ENCODE measurements around the gene PAQR4. TPM values are rescaled to one million over a fixed set of nuclear protein-coding genes. Genes with fewer than 3 reads are reported as not detected.

Gene PAQR4
- total RNA-seq, 1 experiment from 2014 or later = 30.7 TPM

DNA sequence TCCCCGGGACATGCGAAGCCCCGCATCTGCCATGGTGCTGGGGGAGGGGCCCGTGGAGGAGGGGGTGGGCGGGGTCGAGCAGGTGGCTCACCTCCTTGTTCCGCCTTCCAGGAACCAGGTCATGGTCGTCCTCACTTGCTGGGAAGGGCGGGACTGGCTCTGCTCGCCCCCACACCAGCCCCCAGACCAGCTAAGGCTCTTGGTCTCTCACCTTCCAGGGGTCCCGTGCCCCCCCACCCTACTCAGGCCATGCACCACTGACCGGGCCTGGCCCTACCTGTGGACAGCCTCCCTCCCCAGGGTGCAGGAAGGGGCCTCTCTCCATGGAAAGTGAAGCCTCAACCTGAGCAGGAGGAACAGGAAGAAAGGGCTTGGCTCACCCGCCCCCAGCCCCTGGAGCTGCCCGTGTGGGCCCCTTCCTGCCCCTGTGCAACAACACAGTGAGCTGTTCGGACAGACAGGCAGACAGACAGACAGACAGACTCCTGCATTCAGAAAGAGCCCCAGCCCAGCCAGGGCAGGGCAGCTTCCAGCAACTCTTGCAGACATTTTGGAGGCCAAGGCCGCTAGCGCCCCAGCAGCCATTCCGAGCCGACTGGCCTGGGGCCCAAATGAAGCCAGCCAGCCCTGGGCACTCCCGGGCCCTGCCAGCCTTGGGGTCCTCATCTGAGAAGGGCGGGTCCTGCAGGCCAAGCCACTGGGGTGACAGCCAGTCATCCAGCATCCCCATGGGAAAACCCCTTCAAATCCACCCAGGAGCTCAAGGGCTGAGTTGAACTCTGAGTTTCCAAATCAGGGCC, 13.2 kb upstream of the PAQR4 start:
- no peak overlapping the region for H2AFZ ChIP-seq (ENCODE audit: low read length)
- H3K27ac ChIP-seq (ENCODE audit: low read length) = no peak overlapping the region
- H4K20me1 ChIP-seq (ENCODE audit: insufficient read depth, low read depth, low read length) = no peaks in the 10 kb centered on the region
- no peaks in the 10 kb centered on the region for H3K27me3 ChIP-seq (ENCODE audit: low read length)
- no peak overlapping the region for H3K9ac ChIP-seq (ENCODE audit: low read length)
- H3K36me3 ChIP-seq (ENCODE audit: insufficient read depth, low read length) = no peaks in the 10 kb centered on the region
- no peak overlapping the region for H3K4me3 ChIP-seq (ENCODE audit: low read length)
- no peaks in the 10 kb centered on the region for H3K9me2 ChIP-seq (replicated peaks; ENCODE audit: insufficient read depth, low read length)
- H3K9me3 ChIP-seq (ENCODE audit: low read length) = no peaks in the 10 kb centered on the region
- H3K4me2 ChIP-seq (ENCODE audit: low read depth, low read length, poor library complexity, severe bottlenecking) = no peak overlapping the region
- DNase-seq = no peak
- H3K4me1 ChIP-seq (ENCODE audit: low read length) = peaks cover 11% of the 10 kb centered on the region
- H3K79me2 ChIP-seq (ENCODE audit: low read length) = no peaks in the 10 kb centered on the region

DNA sequence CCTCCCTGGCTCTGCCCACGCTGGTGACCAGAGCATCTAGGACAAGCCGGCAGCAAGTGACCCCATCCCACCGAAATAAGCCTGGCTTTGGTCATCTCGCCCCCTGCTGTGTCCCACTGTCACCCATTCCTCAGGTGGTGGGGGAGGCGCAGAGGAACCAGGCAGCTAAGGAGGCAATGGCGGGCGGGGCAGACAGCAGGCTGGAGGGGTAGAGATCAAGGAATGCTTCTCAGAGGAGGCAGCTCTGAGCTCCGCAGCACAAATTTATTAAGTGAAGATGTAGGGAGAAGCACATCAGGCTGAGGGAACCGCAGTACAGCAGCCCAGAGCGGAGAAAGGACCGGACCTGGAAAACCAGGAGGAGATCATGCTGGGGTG, 12.6 kb upstream of the PAQR4 start:
- DNase-seq = no peak
- Histone ChIP-seq H3K4me3 (ENCODE audit: low read length) (no peak overlapping the region), H4K20me1 (ENCODE audit: insufficient read depth, low read depth, low read length) (no peaks in the 10 kb centered on the region), H3K4me2 (ENCODE audit: low read depth, low read length, poor library complexity, severe bottlenecking) (no peak overlapping the region), H3K79me2 (ENCODE audit: low read length) (no peaks in the 10 kb centered on the region), H3K4me1 (ENCODE audit: low read length) (peaks cover 11% of the 10 kb centered on the region), H3K9me2 (replicated peaks; ENCODE audit: insufficient read depth, low read length) (no peaks in the 10 kb centered on the region), H3K27me3 (ENCODE audit: low read length) (no peaks in the 10 kb centered on the region), H3K36me3 (ENCODE audit: insufficient read depth, low read length) (no peaks in the 10 kb centered on the region), H3K27ac (ENCODE audit: low read length) (no peak overlapping the region), H2AFZ (ENCODE audit: low read length) (no peak overlapping the region), H3K9me3 (ENCODE audit: low read length) (no peaks in the 10 kb centered on the region), H3K9ac (ENCODE audit: low read length) (no peak overlapping the region)

DNA sequence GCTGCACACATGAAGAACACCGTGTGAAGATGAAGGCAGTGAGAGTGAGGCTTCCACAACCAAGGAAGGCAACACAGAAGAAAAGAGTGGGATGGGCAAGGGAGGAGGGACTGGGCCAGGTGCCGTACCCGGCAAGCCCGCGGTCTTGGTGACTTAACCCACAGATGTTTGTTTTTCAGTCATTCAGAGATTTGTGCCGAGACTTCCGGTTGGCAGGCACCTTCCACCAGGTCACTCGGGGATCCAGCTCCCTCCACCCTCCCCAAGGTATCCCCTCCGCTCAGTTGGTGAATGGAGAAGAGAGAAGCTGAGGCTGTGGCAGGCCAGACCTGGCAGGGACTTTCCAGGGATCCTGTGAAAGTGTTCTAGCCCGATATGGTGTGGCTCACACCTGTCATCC, 9.9 kb upstream of the PAQR4 start:
- Histone ChIP-seq H3K9ac (ENCODE audit: low read length) (no peak overlapping the region), H3K79me2 (ENCODE audit: low read length) (no peaks in the 10 kb centered on the region), H3K27me3 (ENCODE audit: low read length) (no peaks in the 10 kb centered on the region), H4K20me1 (ENCODE audit: insufficient read depth, low read depth, low read length) (no peaks in the 10 kb centered on the region), H3K4me3 (ENCODE audit: low read length) (no peak overlapping the region), H3K36me3 (ENCODE audit: insufficient read depth, low read length) (no peaks in the 10 kb centered on the region), H3K27ac (ENCODE audit: low read length) (no peak overlapping the region), H3K4me2 (ENCODE audit: low read depth, low read length, poor library complexity, severe bottlenecking) (no peak overlapping the region), H2AFZ (ENCODE audit: low read length) (no peak overlapping the region), H3K4me1 (ENCODE audit: low read length) (peaks cover 24% of the 10 kb centered on the region), H3K9me2 (replicated peaks; ENCODE audit: insufficient read depth, low read length) (no peaks in the 10 kb centered on the region), H3K9me3 (ENCODE audit: low read length) (no peaks in the 10 kb centered on the region)
- no peak for DNase-seq

DNA sequence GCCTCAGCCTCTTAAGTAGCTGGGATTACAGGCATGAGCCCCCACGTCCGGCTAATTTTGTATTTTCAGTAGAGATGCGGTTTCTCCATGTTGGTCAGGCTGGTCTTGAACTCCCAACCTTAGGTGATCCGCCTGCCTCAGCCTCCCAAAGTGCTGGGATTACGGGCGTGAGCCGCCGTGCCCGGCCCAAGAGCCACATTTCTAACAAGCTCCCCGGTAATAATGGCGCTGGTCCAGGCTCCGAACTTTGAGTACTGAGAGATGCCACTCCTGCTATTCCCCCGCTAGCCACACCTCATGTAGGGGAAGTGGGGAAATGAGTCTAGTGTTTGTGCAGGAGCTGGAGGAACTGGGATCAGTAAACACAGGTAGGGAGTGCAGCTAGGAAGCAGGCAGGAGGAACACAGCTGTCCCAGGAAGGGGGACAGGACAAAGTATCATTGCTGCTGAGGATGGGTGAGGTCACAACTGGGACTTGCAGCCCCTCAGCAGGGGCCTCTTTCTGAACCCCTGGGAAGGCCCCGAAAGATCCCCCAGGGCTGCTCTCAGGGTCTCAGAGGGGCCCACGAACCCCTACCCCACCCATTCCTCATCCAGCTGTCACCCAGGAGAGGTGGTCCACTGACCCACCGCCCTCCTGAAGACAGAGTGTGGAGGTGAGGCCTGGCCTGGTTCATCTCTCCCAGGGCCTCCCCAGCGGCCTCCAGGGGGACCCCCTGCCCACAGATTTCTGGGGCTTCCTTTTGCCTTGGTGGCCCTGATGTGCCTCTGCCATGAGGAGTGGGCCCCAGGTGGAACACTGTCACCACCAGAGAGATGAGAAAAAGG, 8.8 kb upstream of the PAQR4 start:
- Histone ChIP-seq H3K9ac (ENCODE audit: low read length) (no peak overlapping the region), H2AFZ (ENCODE audit: low read length) (no peak overlapping the region), H3K27me3 (ENCODE audit: low read length) (no peaks in the 10 kb centered on the region), H3K36me3 (ENCODE audit: insufficient read depth, low read length) (no peaks in the 10 kb centered on the region), H4K20me1 (ENCODE audit: insufficient read depth, low read depth, low read length) (no peaks in the 10 kb centered on the region), H3K79me2 (ENCODE audit: low read length) (no peaks in the 10 kb centered on the region), H3K4me2 (ENCODE audit: low read depth, low read length, poor library complexity, severe bottlenecking) (no peak overlapping the region), H3K4me1 (ENCODE audit: low read length) (peaks cover 31% of the 10 kb centered on the region), H3K27ac (ENCODE audit: low read length) (no peak overlapping the region), H3K9me2 (replicated peaks; ENCODE audit: insufficient read depth, low read length) (no peaks in the 10 kb centered on the region), H3K4me3 (ENCODE audit: low read length) (no peak overlapping the region), H3K9me3 (ENCODE audit: low read length) (no peaks in the 10 kb centered on the region)
- no peak for DNase-seq

DNA sequence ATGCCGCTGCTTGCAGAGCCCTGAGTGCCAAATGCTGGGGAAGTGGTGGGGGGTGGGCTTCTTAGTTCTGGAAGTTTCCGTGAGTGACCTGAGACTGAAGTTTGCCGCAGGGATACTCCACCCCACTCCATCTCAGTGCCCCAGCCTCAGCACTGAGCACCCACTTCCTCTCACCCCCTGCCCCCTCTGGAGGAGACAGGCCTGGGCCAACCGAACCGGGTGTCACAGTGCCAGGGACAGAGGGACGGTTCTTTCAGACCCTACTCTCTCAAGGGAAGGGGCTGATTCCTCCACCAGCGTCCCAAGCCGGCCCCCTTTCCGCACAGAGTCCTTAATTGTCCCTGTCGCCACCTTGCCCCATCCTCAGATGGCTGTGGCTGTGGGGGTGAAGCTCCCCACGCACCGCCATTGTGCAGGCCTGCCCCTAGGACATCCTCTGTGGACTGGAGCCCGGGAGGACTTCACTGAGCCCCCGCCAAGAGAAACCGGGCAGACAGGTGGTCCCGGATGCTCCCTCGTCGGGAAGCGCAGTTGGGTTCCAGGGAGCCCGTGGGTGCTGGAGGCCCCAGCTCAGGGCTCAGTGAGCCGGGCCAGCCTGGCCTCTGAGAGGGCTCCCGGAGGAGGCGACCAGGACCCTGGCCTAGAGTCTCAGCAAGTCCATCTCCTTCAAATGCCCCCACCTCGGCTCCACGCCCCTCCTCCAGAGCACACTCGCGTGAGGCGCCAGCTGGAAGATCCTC, 6.6 kb upstream of the PAQR4 start:
- H3K9ac ChIP-seq (ENCODE audit: low read length) = no peak overlapping the region; the same call in 1 of the 2 replicates
- H3K36me3 ChIP-seq (ENCODE audit: insufficient read depth, low read length) = no peaks in the 10 kb centered on the region
- no peak overlapping the region for H2AFZ ChIP-seq (ENCODE audit: low read length)
- H3K27ac ChIP-seq (ENCODE audit: low read length) = no peak overlapping the region
- DNase-seq = no peak
- no peaks in the 10 kb centered on the region for H4K20me1 ChIP-seq (ENCODE audit: insufficient read depth, low read depth, low read length)
- no peak overlapping the region for H3K4me3 ChIP-seq (ENCODE audit: low read length)
- H3K79me2 ChIP-seq (ENCODE audit: low read length) = no peaks in the 10 kb centered on the region
- no peaks in the 10 kb centered on the region for H3K9me3 ChIP-seq (ENCODE audit: low read length)
- H3K27me3 ChIP-seq (ENCODE audit: low read length) = no peaks in the 10 kb centered on the region
- no peak overlapping the region for H3K4me2 ChIP-seq (ENCODE audit: low read depth, low read length, poor library complexity, severe bottlenecking)
- peaks cover 44% of the 10 kb centered on the region for H3K4me1 ChIP-seq (ENCODE audit: low read length)
- no peaks in the 10 kb centered on the region for H3K9me2 ChIP-seq (replicated peaks; ENCODE audit: insufficient read depth, low read length)

DNA sequence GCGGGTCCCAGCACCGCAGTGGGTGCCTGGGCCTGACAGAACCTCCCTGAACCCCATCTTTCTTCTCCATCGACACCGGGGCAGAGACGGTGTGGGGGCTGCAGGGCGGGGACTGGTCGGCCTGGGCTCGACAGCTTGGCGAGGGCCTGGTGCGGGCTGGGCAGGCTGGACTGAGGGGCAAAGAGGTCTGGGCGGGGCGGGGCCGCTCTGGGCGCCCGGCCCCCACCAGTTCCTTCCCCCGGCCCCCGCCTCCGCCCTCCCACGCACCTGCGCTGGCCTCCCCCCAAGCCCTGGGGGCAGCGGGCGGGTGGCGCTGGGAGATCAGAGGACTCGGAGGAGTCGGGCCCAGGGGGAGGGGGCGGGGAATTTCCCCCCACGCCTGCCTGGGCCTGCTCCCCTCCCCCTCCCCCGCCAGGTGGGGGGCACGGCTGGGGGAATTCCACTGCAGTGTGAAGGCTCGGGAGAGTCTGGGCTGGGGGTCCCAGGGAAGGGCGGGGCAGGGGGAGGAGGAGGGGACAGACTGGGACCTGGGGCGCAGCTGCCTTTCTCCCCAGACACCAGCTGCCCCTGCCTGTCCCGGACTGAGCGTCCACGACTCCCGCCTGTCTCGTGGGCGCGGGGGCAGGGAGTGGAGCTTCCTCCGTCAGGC, 6.0 kb upstream of the PAQR4 start:
- Histone ChIP-seq H4K20me1 (ENCODE audit: insufficient read depth, low read depth, low read length) (no peaks in the 10 kb centered on the region), H3K79me2 (ENCODE audit: low read length) (no peaks in the 10 kb centered on the region), H3K27ac (ENCODE audit: low read length) (no peak overlapping the region), H3K4me1 (ENCODE audit: low read length) (peaks cover 51% of the 10 kb centered on the region), H3K4me3 (ENCODE audit: low read length) (peak overlapping the region; percentile 79), H3K4me2 (ENCODE audit: low read depth, low read length, poor library complexity, severe bottlenecking) (peak overlapping the region; percentile 98), H3K36me3 (ENCODE audit: insufficient read depth, low read length) (no peaks in the 10 kb centered on the region), H3K9me2 (replicated peaks; ENCODE audit: insufficient read depth, low read length) (no peaks in the 10 kb centered on the region), H3K9me3 (ENCODE audit: low read length) (no peaks in the 10 kb centered on the region), H3K27me3 (ENCODE audit: low read length) (no peaks in the 10 kb centered on the region), H2AFZ (ENCODE audit: low read length) (no peak overlapping the region; the same call in 1 of the 2 replicates), H3K9ac (ENCODE audit: low read length) (peak overlapping the region; percentile 87)
- DNase-seq = no peak

DNA sequence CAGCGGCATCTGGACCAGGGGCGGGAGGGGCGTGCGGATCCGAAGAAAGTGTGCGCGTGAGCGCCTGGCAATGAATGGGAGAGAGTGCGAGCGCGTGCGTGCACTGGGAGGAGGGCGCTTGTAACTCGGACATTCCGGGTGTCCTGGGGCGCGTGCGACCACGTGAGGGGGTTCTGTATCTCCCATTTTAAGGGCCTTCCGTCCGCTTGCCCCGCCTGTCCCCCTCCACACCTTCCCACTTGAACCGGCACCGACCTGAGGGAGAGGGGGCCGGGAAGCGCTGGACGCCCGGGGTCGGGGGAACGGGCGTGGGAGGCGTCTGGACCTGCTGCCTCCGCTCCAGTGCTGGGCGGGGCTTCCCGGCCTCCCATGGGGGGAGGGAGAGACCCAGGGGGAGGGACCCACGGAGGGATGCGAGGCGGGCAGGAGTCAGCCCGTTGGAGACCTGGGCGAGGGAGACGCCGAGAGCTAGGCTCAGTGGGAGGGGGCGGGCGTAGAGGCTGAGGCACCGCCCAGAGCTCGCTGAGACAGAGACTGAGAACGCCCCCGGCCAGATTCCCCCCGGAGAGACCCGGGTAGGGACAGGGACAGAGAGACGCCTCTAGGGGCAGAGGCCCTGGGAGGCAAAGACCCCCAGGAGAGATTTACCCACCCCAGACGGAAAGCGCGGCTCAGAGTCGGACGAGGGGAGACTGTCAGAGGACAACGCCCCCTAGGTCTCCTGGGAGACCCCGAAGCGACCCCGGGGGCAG, 5.2 kb upstream of the PAQR4 start, which contains the start of gene KREMEN2:
Gene KREMEN2 (plus strand): TSS at position 553 of the 752 bp plus-strand sequence. CDS start 246 bp downstream, outside the sequence.
- H3K4me1 ChIP-seq (ENCODE audit: low read length) = peaks cover 58% of the 10 kb centered on the region

More for the DNA sequence above, 5.2 kb upstream of the PAQR4 start, which contains the start of gene KREMEN2:
- Histone ChIP-seq H3K4me3 (ENCODE audit: low read length) (peak within 1 kb of the TSS; percentile 79), H4K20me1 (ENCODE audit: insufficient read depth, low read depth, low read length) (no peaks in the 10 kb centered on the region), H3K27ac (ENCODE audit: low read length) (peak within 1 kb of the TSS; percentile 61), H3K36me3 (ENCODE audit: insufficient read depth, low read length) (no peaks in the 10 kb centered on the region), H3K9me2 (replicated peaks; ENCODE audit: insufficient read depth, low read length) (no peaks in the 10 kb centered on the region), H3K79me2 (ENCODE audit: low read length) (no peaks in the 10 kb centered on the region), H3K27me3 (ENCODE audit: low read length) (no peaks in the 10 kb centered on the region), H3K9me3 (ENCODE audit: low read length) (no peaks in the 10 kb centered on the region), H3K4me2 (ENCODE audit: low read depth, low read length, poor library complexity, severe bottlenecking) (peak within 1 kb of the TSS; percentile 98), H2AFZ (ENCODE audit: low read length) (peak within 1 kb of the TSS; percentile 74; the same call in 1 of the 2 replicates), H3K9ac (ENCODE audit: low read length) (peak within 1 kb of the TSS; percentile 87)
- DNase-seq = peak; percentile 87
